A204.1 (cell line): ENCODE results near the gene INPP5F.
"Not testable (repeated sequence)": the region's sequence is repeated elsewhere in the genome, so short reads cannot be mapped to it uniquely, and the experiment has no call there.

Source experiments
- FAIRE-seq: peaks from 2 replicates; lab custom pipeline; 2012; peaks lifted over from hg19 to GRCh38; lab: Jason Lieb, UNC

The INPP5F gene

GRCh38 chr10:119776536-119776935, 50.7 kb downstream of the INPP5F start:
- FAIRE-seq = no peak

GRCh38 chr10:119777686-119778085, 51.8 kb downstream of the INPP5F start:
- FAIRE-seq = no peak

GRCh38 chr10:119778776-119779445, 53.1 kb downstream of the INPP5F start:
- FAIRE-seq = no peak

- FAIRE-seq = no peak
These were observed 55.1 kb downstream of the INPP5F start for GRCh38 chr10:119780879-119781480.

- FAIRE-seq = no peak
These were observed 55.6 kb downstream of the INPP5F start for GRCh38 chr10:119781498-119781897.

GRCh38 chr10:119782981-119783664, 57.3 kb downstream of the INPP5F start:
- FAIRE-seq = no peak

- FAIRE-seq = no peak
These were observed 57.8 kb downstream of the INPP5F start for GRCh38 chr10:119783665-119784027.

GRCh38 chr10:119784340-119785067, 58.7 kb downstream of the INPP5F start:
- FAIRE-seq = no peak

- no peak for FAIRE-seq
These were observed 60.4 kb downstream of the INPP5F start for GRCh38 chr10:119786117-119786769.

GRCh38 chr10:119795101-119795500, 69.3 kb downstream of the INPP5F start:
- FAIRE-seq = not testable (repeated sequence)

GRCh38 chr10:119796039-119796438, 70.2 kb downstream of the INPP5F start:
- FAIRE-seq = no peak

GRCh38 chr10:119801176-119801575, 75.3 kb downstream of the INPP5F start:
- FAIRE-seq = no peak

GRCh38 chr10:119801998-119802538, 76.2 kb downstream of the INPP5F start:
- no peak for FAIRE-seq

GRCh38 chr10:119803264-119803663, 77.4 kb downstream of the INPP5F start:
- no peak for FAIRE-seq

GRCh38 chr10:119805702-119806230, 79.9 kb downstream of the INPP5F start:
- no peak for FAIRE-seq

GRCh38 chr10:119806334-119807130, 80.7 kb downstream of the INPP5F start:
- FAIRE-seq = no peak

- FAIRE-seq = no peak
These were observed 82.3 kb downstream of the INPP5F start for GRCh38 chr10:119807960-119808697.

GRCh38 chr10:119811122-119811521, 85.3 kb downstream of the INPP5F start:
- FAIRE-seq = no peak

- no peak for FAIRE-seq
These were observed 86.8 kb downstream of the INPP5F start for GRCh38 chr10:119812684-119813083.

GRCh38 chr10:119815671-119816070, 89.8 kb downstream of the INPP5F start:
- no peak for FAIRE-seq
